ENCODE measurements around the gene TDP2.
"Not testable (repeated sequence)": the region's sequence is repeated elsewhere in the genome, so short reads cannot be mapped to it uniquely, and the experiment has no call there.

TDP2 gene

DNA sequence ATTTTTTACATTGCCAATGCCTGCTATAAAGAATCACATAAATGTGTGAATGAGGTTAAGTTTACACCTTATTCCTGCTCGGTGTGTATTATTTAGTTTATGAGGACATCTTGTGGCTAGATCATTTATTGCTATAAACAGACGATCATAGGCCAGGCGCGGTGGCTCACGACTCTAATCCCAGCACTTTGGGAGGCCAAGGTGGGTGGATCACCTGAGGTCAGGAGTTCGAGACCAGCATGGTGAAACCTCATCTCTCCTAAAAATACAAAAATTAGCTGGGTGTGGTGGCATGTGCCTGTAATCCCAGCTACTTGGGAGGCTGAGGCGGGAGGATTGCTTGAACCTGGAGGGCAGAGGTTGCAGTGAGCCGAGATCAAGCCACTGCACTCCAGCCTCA, 28.9 kb upstream of the TDP2 start:
- H3K79me2 ChIP-seq (ENCODE audit: insufficient read depth, low read depth); H3K4me3 ChIP-seq (IDR thresholded peaks at IDR 0.05; ENCODE audit: insufficient read depth, low read depth, low read length); H3K27me3 ChIP-seq (ENCODE audit: insufficient read depth, low read depth); H3K4me2 ChIP-seq; H3K4me1 ChIP-seq (ENCODE audit: low read depth, poor library complexity, severe bottlenecking); H2AFZ ChIP-seq (ENCODE audit: low read depth); H3K27ac ChIP-seq; H4K20me1 ChIP-seq (ENCODE audit: insufficient read depth); H3K36me3 ChIP-seq (ENCODE audit: insufficient read depth); H3K9ac ChIP-seq: not testable (repeated sequence)
- TF ChIP-seq CTCF (conservative IDR thresholded peaks at IDR 0.05; ENCODE audit: low read depth, low read length): peak; percentile 34; the same call in 1 of the 2 replicates

GRCh38 chr6:24694198-24694597, 27.5 kb upstream of the TDP2 start:
- H3K27me3 ChIP-seq (ENCODE audit: insufficient read depth, low read depth): no peaks in the 10 kb centered on the region
- H3K4me1 ChIP-seq (ENCODE audit: low read depth, poor library complexity, severe bottlenecking): no peaks in the 10 kb centered on the region
- no peak overlapping the region for H3K9ac ChIP-seq
- H3K79me2 ChIP-seq (ENCODE audit: insufficient read depth, low read depth): no peaks in the 10 kb centered on the region
- no peak overlapping the region for H3K4me3 ChIP-seq (IDR thresholded peaks at IDR 0.05; ENCODE audit: insufficient read depth, low read depth, low read length)
- no peak overlapping the region for H2AFZ ChIP-seq (ENCODE audit: low read depth)
- no peak for TF ChIP-seq CTCF (conservative IDR thresholded peaks at IDR 0.05; ENCODE audit: low read depth, low read length)
- H3K27ac ChIP-seq: no peak overlapping the region
- H3K4me2 ChIP-seq: no peak overlapping the region
- no peaks in the 10 kb centered on the region for H3K36me3 ChIP-seq (ENCODE audit: insufficient read depth)
- H4K20me1 ChIP-seq (ENCODE audit: insufficient read depth): no peaks in the 10 kb centered on the region

- no peaks in the 10 kb centered on the region for H3K36me3 ChIP-seq (ENCODE audit: insufficient read depth)
- H2AFZ ChIP-seq (ENCODE audit: low read depth): no peak overlapping the region
- no peaks in the 10 kb centered on the region for H3K27me3 ChIP-seq (ENCODE audit: insufficient read depth, low read depth)
- H3K4me1 ChIP-seq (ENCODE audit: low read depth, poor library complexity, severe bottlenecking): no peaks in the 10 kb centered on the region
- TF ChIP-seq CTCF (conservative IDR thresholded peaks at IDR 0.05; ENCODE audit: low read depth, low read length): no peak
- H3K9ac ChIP-seq: no peak overlapping the region
- H3K4me3 ChIP-seq (IDR thresholded peaks at IDR 0.05; ENCODE audit: insufficient read depth, low read depth, low read length): no peak overlapping the region
- H3K79me2 ChIP-seq (ENCODE audit: insufficient read depth, low read depth): no peaks in the 10 kb centered on the region
- H3K27ac ChIP-seq: no peak overlapping the region
- H4K20me1 ChIP-seq (ENCODE audit: insufficient read depth): no peaks in the 10 kb centered on the region
- H3K4me2 ChIP-seq: no peak overlapping the region
Observed at GRCh38 chr6:24692848-24693592, 26.3 kb upstream of the TDP2 start.

- TF ChIP-seq CTCF (conservative IDR thresholded peaks at IDR 0.05; ENCODE audit: low read depth, low read length): no peak
- Histone ChIP-seq H3K27me3 (ENCODE audit: insufficient read depth, low read depth) (no peaks in the 10 kb centered on the region), H3K9ac (no peak overlapping the region)
Observed at GRCh38 chr6:24692415-24692814, 25.7 kb upstream of the TDP2 start.

More at GRCh38 chr6:24692415-24692814, 25.7 kb upstream of the TDP2 start:
- Histone ChIP-seq H3K79me2 (ENCODE audit: insufficient read depth, low read depth) (no peaks in the 10 kb centered on the region), H3K27ac (no peak overlapping the region), H3K4me1 (ENCODE audit: low read depth, poor library complexity, severe bottlenecking) (no peaks in the 10 kb centered on the region), H3K4me2 (no peak overlapping the region), H2AFZ (ENCODE audit: low read depth) (no peak overlapping the region), H3K36me3 (ENCODE audit: insufficient read depth) (no peaks in the 10 kb centered on the region), H4K20me1 (ENCODE audit: insufficient read depth) (no peaks in the 10 kb centered on the region), H3K4me3 (IDR thresholded peaks at IDR 0.05; ENCODE audit: insufficient read depth, low read depth, low read length) (no peak overlapping the region)
